HG03460 (cell line): Measurements from ENCODE around the gene CTSS.

ENCODE experiments used
- ATAC-seq: cut with Tn5 transposase; IDR thresholded peaks from one replicate; pipeline ENCODE4 v1.9.1; 2021; ENCODE audit not compliant: unreplicated experiment

CTSS gene

GRCh38 chr1:150706091-150706490, 59.5 kb downstream of the CTSS start:
- no peak for ATAC-seq

- ATAC-seq, result no peak
Measured at GRCh38 chr1:150703427-150703826, 62.2 kb downstream of the CTSS start.

GRCh38 chr1:150696995-150697927, 68.3 kb downstream of the CTSS start, which contains the start of gene GOLPH3L:
Gene GOLPH3L (minus strand): TSS chr1:150697154. CDS start chr1:150694838, 2,316 bp downstream.
- peak; percentile 98 for ATAC-seq

- no peak for ATAC-seq
Measured at GRCh38 chr1:150696590-150696989, 69.0 kb downstream of the CTSS start.

DNA sequence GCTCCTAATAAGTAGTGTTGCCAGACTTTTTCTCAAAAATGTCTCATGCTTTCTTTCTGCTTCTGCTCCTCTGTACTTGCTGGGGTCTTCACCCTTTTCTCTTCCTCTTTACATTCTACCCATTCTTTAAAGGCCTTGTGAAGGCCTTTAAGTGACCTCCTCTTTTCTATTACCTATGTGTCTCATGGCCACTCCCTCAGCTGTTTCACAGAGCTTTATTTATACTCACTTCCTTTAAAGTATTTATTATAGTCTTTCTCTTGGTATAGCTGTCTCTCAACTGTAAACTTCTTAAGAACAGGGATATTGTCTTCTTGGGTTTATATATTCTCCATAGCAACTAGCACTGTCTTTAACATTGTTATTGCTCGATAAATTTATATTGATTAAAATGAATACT, 69.4 kb downstream of the CTSS start:
- no peak for ATAC-seq

- ATAC-seq, result no peak
Measured at GRCh38 chr1:150695561-150695960, 70.0 kb downstream of the CTSS start.

GRCh38 chr1:150692720-150693119, 72.9 kb downstream of the CTSS start:
- no peak for ATAC-seq

DNA sequence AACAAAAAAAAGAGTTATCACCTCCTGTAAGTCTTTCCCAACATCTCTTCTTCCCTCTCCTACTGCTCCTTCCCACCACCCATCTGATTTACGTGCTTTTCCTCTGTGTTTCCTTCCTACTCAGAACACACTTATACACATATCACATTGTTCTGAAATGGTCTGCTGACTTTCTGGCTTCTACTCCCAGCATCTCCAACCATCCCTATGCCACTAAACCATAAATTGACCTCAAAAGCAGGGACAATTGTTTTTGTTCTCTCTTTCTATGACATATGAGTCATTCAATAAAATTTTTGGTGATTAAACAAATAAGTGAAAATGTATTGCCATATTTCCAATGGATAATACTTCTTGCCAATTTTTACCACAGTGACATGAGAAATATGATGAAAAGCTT, 76.8 kb downstream of the CTSS start:
- ATAC-seq, result no peak

DNA sequence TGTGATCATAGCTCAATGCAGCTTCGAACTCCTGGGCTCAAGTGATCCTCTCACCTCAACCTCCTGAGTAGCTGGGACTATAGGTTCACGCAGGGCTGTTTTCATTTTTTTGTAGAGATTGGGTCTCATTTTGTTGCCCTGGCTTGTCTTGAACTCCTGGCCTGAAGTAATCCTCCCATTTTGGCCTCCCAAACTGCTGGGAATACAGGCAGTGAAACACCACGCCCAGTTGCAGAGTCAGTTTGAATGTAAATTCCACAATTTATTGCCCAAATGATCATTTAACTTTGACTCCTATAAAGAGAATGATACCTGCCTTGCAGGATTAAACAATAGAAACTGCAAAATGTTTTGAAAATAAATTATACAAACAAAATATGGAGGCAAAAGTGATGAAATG, 79.3 kb downstream of the CTSS start:
- no peak for ATAC-seq

- ATAC-seq, result no peak
Measured at GRCh38 chr1:150683914-150684313, 81.7 kb downstream of the CTSS start.
